ENCODE data around the gene JAM2.
"Not testable (repeated sequence)": the region's sequence is repeated elsewhere in the genome, so short reads cannot be mapped to it uniquely, and the experiment has no call there.

Gene JAM2

GRCh38 chr21:25615880-25616279, 23.2 kb upstream of the JAM2 start:
- no peak for DNase-seq (ENCODE audit: extremely low spot score)
- ChIA-PET CTCF (interaction anchor here (1.0 to 2.4 kb wide), 2 partner anchors 7 to 93 kb away, joined by 3 to 21 read pairs; no protein-coding TSS in a partner anchor), POLR2A (no interaction called here)

GRCh38 chr21:25619198-25619597, 19.9 kb upstream of the JAM2 start:
- ChIA-PET POLR2A (no interaction called here), CTCF (no interaction called here)
- no peak for TF ChIP-seq CTCF (IDR thresholded peaks at IDR 0.05; ENCODE audit: control extremely low read depth, extremely low read depth, low read depth, missing control alignments)
- no peak for DNase-seq (ENCODE audit: extremely low spot score)

More at GRCh38 chr21:25615880-25616279, 23.2 kb upstream of the JAM2 start:
- no peak for TF ChIP-seq CTCF (IDR thresholded peaks at IDR 0.05; ENCODE audit: control extremely low read depth, extremely low read depth, low read depth, missing control alignments)

GRCh38 chr21:25624511-25624910, 14.5 kb upstream of the JAM2 start:
- TF ChIP-seq CTCF (IDR thresholded peaks at IDR 0.05; ENCODE audit: control extremely low read depth, extremely low read depth, low read depth, missing control alignments): no peak
- DNase-seq (ENCODE audit: extremely low spot score): no peak
- ChIA-PET POLR2A (no interaction called here), CTCF (interaction anchor here (4.5 kb wide), 1 partner anchor 16 kb away, joined by 19 read pairs; no protein-coding TSS in a partner anchor)

GRCh38 chr21:25625036-25625435, 14.0 kb upstream of the JAM2 start:
- ChIA-PET POLR2A (no interaction called here), CTCF (interaction anchor here (4.5 to 5.8 kb wide), 2 partner anchors 14 to 17 kb away, joined by 19 read pairs; partner anchors contain the start of gene JAM2)
- no peak for DNase-seq (ENCODE audit: extremely low spot score)
- no peak for TF ChIP-seq CTCF (IDR thresholded peaks at IDR 0.05; ENCODE audit: control extremely low read depth, extremely low read depth, low read depth, missing control alignments)

GRCh38 chr21:25625776-25626555, 13.1 kb upstream of the JAM2 start:
- CTCF ChIA-PET: interaction anchor here (1.5 to 5.8 kb wide), 4 partner anchors 13 to 23 kb away, joined by 4 to 22 read pairs (median 19); partner anchors contain the start of gene JAM2
- POLR2A ChIA-PET; DNase-seq (ENCODE audit: extremely low spot score): not testable (repeated sequence)

GRCh38 chr21:25626757-25627156, 12.3 kb upstream of the JAM2 start:
- TF ChIP-seq CTCF (IDR thresholded peaks at IDR 0.05; ENCODE audit: control extremely low read depth, extremely low read depth, low read depth, missing control alignments): no peak
- DNase-seq (ENCODE audit: extremely low spot score): no peak
- CTCF ChIA-PET: interaction anchor here (1.2 to 5.8 kb wide), 5 partner anchors 12 to 65 kb away, joined by 3 to 22 read pairs (median 4); partner anchors contain the start of gene JAM2
- POLR2A ChIA-PET: no interaction called here

GRCh38 chr21:25632296-25632695, 6.8 kb upstream of the JAM2 start:
- CTCF ChIA-PET: interaction anchor here (1.3 kb wide), 1 partner anchor 25 kb away, joined by 3 read pairs; no protein-coding TSS in a partner anchor
- no peak for TF ChIP-seq CTCF (IDR thresholded peaks at IDR 0.05; ENCODE audit: control extremely low read depth, extremely low read depth, low read depth, missing control alignments)
- POLR2A ChIA-PET: no interaction called here
- DNase-seq (ENCODE audit: extremely low spot score): no peak

All from GM10248 (cell line).